Stomach (tissue), 4 donors: ENCODE data around the gene LARP1.
A peak's percentile ranks its signal among the peaks of the same experiment; 100 is the strongest.

ENCODE experiments used
- POLR2A ChIP-seq, 4 donors: fragments of 450-650 bp; IDR thresholded peaks; one replicate each; pipeline ENCODE4 v1.6.1; 2016; ENCODE audit warnings: antibody characterized with exemption in 4 of 4, control low read depth in 2 of 4, mild to moderate bottlenecking in 1 of 4, moderate library complexity in 1 of 4
- POLR2AphosphoS5 ChIP-seq, 3 donors: sonication (generic); formaldehyde crosslinking; IDR thresholded peaks; one replicate each; pipeline ENCODE4 v1.6.1; 2016; ENCODE audit warnings: antibody characterized with exemption in 3 of 3
- TF ChIP-seq, protein P1 (sequence below), 7 experiments: fragments of 450-650 bp in 4 of 7; fragments of 200-600 bp in 3 of 7; sonication (generic) in 3 of 7; IDR thresholded peaks; one replicate each; pipeline ENCODE4 v1.5.1; 2016 to 2019; ENCODE audit warnings: antibody characterized with exemption in 7 of 7, control low read depth in 2 of 7, mild to moderate bottlenecking in 1 of 7

DNA sequence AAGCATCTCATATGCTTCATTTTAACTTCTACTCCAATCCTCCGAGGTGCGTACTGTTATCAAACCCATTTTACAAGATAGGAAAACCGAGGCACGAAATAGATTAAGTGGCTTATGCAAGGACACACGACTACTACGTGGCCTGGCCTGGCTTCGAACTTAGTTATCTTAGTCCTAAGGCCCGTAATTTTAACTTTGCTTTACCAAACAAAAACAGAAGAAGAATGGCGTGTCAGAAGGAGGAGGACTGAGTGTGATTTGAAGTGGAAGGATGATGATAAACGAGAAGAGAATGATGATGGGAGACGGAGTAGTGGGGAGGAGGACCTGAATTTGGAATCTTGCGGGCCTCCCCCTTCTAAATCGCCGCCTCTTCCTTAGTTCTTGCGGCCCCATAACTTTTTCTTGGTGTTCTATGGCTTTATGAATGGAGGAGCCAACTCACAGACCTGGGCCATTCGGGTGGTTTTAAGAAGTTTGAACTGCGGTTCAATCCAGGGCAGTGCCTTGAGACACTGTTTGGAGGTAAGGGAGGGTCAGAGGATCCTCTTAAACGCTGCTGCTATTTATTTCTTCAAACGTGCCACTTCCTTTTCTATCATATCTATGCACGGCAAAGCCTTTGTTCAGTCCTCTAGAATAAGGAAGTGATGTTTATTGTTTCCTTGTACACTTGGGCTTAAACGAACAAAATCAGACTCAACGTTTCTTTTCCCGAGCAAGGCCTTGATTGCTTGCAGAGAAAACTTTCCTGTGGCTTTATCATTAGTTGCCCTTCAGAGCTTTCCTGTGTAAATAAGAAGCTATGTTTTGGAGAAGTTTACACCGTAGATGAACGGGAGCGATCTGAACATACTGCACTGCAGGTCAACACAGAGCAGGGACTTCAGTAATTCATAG lies 104.0 kb downstream of the LARP1 start:
- TF ChIP-seq, protein P1, sequence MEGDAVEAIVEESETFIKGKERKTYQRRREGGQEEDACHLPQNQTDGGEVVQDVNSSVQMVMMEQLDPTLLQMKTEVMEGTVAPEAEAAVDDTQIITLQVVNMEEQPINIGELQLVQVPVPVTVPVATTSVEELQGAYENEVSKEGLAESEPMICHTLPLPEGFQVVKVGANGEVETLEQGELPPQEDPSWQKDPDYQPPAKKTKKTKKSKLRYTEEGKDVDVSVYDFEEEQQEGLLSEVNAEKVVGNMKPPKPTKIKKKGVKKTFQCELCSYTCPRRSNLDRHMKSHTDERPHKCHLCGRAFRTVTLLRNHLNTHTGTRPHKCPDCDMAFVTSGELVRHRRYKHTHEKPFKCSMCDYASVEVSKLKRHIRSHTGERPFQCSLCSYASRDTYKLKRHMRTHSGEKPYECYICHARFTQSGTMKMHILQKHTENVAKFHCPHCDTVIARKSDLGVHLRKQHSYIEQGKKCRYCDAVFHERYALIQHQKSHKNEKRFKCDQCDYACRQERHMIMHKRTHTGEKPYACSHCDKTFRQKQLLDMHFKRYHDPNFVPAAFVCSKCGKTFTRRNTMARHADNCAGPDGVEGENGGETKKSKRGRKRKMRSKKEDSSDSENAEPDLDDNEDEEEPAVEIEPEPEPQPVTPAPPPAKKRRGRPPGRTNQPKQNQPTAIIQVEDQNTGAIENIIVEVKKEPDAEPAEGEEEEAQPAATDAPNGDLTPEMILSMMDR (IDR thresholded peaks at IDR 0.05), result no peak
- no peak for TF ChIP-seq POLR2A (IDR thresholded peaks at IDR 0.05)
- TF ChIP-seq POLR2AphosphoS5 (IDR thresholded peaks at IDR 0.05), result peak in 1 of 3 donors; percentile 19
